Stomach (tissue), 4 donors: ENCODE results near the gene SPRYD4.

ENCODE experiments used
- POLR2A ChIP-seq, 4 donors: fragments of 450-650 bp; IDR thresholded peaks; one replicate each; pipeline ENCODE4 v1.6.1; 2016; ENCODE audit warnings: antibody characterized with exemption in 4 of 4, control low read depth in 2 of 4, mild to moderate bottlenecking in 1 of 4, moderate library complexity in 1 of 4
- POLR2AphosphoS5 ChIP-seq, 3 donors: sonication (generic); formaldehyde crosslinking; IDR thresholded peaks; one replicate each; pipeline ENCODE4 v1.6.1; 2016; ENCODE audit warnings: antibody characterized with exemption in 3 of 3
- TF ChIP-seq, protein P1 (sequence below), 7 experiments: fragments of 450-650 bp in 4 of 7; fragments of 200-600 bp in 3 of 7; sonication (generic) in 3 of 7; IDR thresholded peaks; one replicate each; pipeline ENCODE4 v1.5.1; 2016 to 2019; ENCODE audit warnings: antibody characterized with exemption in 7 of 7, control low read depth in 2 of 7, mild to moderate bottlenecking in 1 of 7

DNA sequence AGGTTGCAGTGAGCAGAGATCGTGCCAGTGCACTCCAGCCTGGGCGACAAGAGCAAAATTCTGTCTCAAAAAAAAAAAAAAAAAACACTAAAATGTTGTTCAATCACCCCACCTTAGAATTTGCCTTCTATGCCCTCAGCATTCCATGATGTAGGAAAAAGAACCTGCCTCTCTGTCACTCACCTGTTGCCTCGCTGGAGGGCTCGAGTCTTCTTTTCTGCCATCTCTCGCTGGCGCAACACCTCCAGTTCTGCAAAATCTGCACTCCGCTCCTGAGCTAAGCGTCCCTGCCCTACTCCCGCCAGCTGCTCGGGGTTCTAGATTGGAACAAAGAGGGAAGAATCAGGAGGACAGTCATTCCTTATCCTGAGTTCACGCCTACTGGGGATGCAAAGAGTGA, 37.1 kb upstream of the SPRYD4 start:
- TF ChIP-seq POLR2A (IDR thresholded peaks at IDR 0.05) (no peak), POLR2AphosphoS5 (IDR thresholded peaks at IDR 0.05) (no peak)
- TF ChIP-seq, protein P1, sequence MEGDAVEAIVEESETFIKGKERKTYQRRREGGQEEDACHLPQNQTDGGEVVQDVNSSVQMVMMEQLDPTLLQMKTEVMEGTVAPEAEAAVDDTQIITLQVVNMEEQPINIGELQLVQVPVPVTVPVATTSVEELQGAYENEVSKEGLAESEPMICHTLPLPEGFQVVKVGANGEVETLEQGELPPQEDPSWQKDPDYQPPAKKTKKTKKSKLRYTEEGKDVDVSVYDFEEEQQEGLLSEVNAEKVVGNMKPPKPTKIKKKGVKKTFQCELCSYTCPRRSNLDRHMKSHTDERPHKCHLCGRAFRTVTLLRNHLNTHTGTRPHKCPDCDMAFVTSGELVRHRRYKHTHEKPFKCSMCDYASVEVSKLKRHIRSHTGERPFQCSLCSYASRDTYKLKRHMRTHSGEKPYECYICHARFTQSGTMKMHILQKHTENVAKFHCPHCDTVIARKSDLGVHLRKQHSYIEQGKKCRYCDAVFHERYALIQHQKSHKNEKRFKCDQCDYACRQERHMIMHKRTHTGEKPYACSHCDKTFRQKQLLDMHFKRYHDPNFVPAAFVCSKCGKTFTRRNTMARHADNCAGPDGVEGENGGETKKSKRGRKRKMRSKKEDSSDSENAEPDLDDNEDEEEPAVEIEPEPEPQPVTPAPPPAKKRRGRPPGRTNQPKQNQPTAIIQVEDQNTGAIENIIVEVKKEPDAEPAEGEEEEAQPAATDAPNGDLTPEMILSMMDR (IDR thresholded peaks at IDR 0.05): no peak
